Esophagus muscularis mucosa (tissue), 4 donors: ENCODE results near the gene PPP3CA.

Source experiments
- CTCF ChIP-seq, 3 experiments: fragments of 200-600 bp in 2 of 3; fragments of 450-650 bp in 1 of 3; sonication (generic) in 2 of 3; IDR thresholded peaks; one replicate each; pipeline ENCODE4 v1.5.1; 2017 to 2019; ENCODE audit warnings: antibody characterized with exemption in 3 of 3, mild to moderate bottlenecking in 2 of 3, moderate library complexity in 1 of 3
- EP300 ChIP-seq: sonication (generic); formaldehyde crosslinking; IDR thresholded peaks from one replicate; pipeline ENCODE4 v1.6.1; 2017; ENCODE audit warnings: antibody characterized with exemption
- POLR2A ChIP-seq: fragments of 450-650 bp; IDR thresholded peaks from one replicate; pipeline ENCODE4 v1.6.1; 2017; ENCODE audit warnings: antibody characterized with exemption, moderate library complexity, mild to moderate bottlenecking, low read depth

GRCh38 chr4:101287324-101287723 lies 60.0 kb downstream of the PPP3CA start:
- TF ChIP-seq EP300, result no peak
- TF ChIP-seq POLR2A, result no peak
- no peak for TF ChIP-seq CTCF (IDR thresholded peaks at IDR 0.05)
